ENCODE results near the gene KRTAP10-8.
"Not testable (repeated sequence)": the region's sequence is repeated elsewhere in the genome, so short reads cannot be mapped to it uniquely, and the experiment has no call there.

KRTAP10-8 gene

GRCh38 chr21:44599264-44600029 is 12.4 kb upstream of the KRTAP10-8 start:
- Histone ChIP-seq H3K79me2 (ENCODE audit: control insufficient read depth, insufficient read depth, low read length) (no peaks in the 10 kb centered on the region), H3K79me1 (ENCODE audit: low read length) (no peaks in the 10 kb centered on the region), H3K18ac (ENCODE audit: low read length) (peak overlapping the region; percentile 31), H3K4ac (ENCODE audit: low read depth, low read length) (no peak overlapping the region), H4K5ac (ENCODE audit: low read length) (no peak overlapping the region), H3K9ac (ENCODE audit: low read length) (no peak overlapping the region), H4K8ac (ENCODE audit: low read depth, low read length) (no peak overlapping the region), H3K23ac (ENCODE audit: low read length) (no peak overlapping the region), H2AK5ac (ENCODE audit: low read length) (no peak overlapping the region), H3K56ac (ENCODE audit: low read length) (no peak overlapping the region), H3K4me3 (ENCODE audit: low read length) (no peak overlapping the region), H3K27ac (ENCODE audit: low read depth, low read length) (no peak overlapping the region), H2BK120ac (ENCODE audit: low read depth, low read length) (no peak overlapping the region), H3K27me3 (ENCODE audit: insufficient read depth, low read length, poor library complexity) (no peaks in the 10 kb centered on the region), H2BK15ac (replicated peaks; ENCODE audit: low read depth) (no peak overlapping the region), H3K4me2 (ENCODE audit: low read length) (no peak overlapping the region), H2BK5ac (ENCODE audit: low read length) (no peak overlapping the region), H3K36me3 (ENCODE audit: control insufficient read depth, insufficient read depth, low read length) (no peaks in the 10 kb centered on the region), H3K4me1 (ENCODE audit: control insufficient read depth, low read depth, low read length) (no peaks in the 10 kb centered on the region)
- no CpG with 5 or more reads among the region's 8 CpGs for WGBS (ENCODE audit: extremely low coverage, insufficient coverage, low lambda C conversion rate)
- DNase-seq: no peak

GRCh38 chr21:44600118-44600978 is 11.5 kb upstream of the KRTAP10-8 start, which contains the start of gene KRTAP10-7:
Gene KRTAP10-7 (plus strand): TSS chr21:44600597. CDS start chr21:44600622, 25 bp downstream.
- not testable (repeated sequence) for H3K79me2 ChIP-seq (ENCODE audit: control insufficient read depth, insufficient read depth, low read length)

GRCh38 chr21:44601091-44601490 is 10.8 kb upstream of the KRTAP10-8 start:
- H3K36me3 ChIP-seq (ENCODE audit: control insufficient read depth, insufficient read depth, low read length); H3K23ac ChIP-seq (ENCODE audit: low read length); H3K27ac ChIP-seq (ENCODE audit: low read depth, low read length): not testable (repeated sequence)

More at GRCh38 chr21:44600118-44600978, 11.5 kb upstream of the KRTAP10-8 start, which contains the start of gene KRTAP10-7:
- H3K4me2 ChIP-seq (ENCODE audit: low read length); H3K27ac ChIP-seq (ENCODE audit: low read depth, low read length); H4K5ac ChIP-seq (ENCODE audit: low read length); H3K9ac ChIP-seq (ENCODE audit: low read length); H2AK5ac ChIP-seq (ENCODE audit: low read length); H3K4me3 ChIP-seq (ENCODE audit: low read length); H3K36me3 ChIP-seq (ENCODE audit: control insufficient read depth, insufficient read depth, low read length); H3K4me1 ChIP-seq (ENCODE audit: control insufficient read depth, low read depth, low read length); H3K23ac ChIP-seq (ENCODE audit: low read length); H2BK5ac ChIP-seq (ENCODE audit: low read length); H2BK120ac ChIP-seq (ENCODE audit: low read depth, low read length); H3K79me1 ChIP-seq (ENCODE audit: low read length); H3K56ac ChIP-seq (ENCODE audit: low read length); DNase-seq; H3K4ac ChIP-seq (ENCODE audit: low read depth, low read length); H4K8ac ChIP-seq (ENCODE audit: low read depth, low read length); H3K27me3 ChIP-seq (ENCODE audit: insufficient read depth, low read length, poor library complexity); H2BK15ac ChIP-seq (replicated peaks; ENCODE audit: low read depth): not testable (repeated sequence)
- H3K18ac ChIP-seq (ENCODE audit: low read length): peak within 1 kb of the TSS; percentile 31
- no CpG with 5 or more reads among the region's 23 CpGs for WGBS (ENCODE audit: extremely low coverage, insufficient coverage, low lambda C conversion rate)

GRCh38 chr21:44601596-44602462 is 10.1 kb upstream of the KRTAP10-8 start:
- H2BK15ac ChIP-seq (replicated peaks; ENCODE audit: low read depth): no peak overlapping the region
- H3K9ac ChIP-seq (ENCODE audit: low read length): no peak overlapping the region
- no peak overlapping the region for H3K4me2 ChIP-seq (ENCODE audit: low read length)
- no peak overlapping the region for H4K8ac ChIP-seq (ENCODE audit: low read depth, low read length)
- no peaks in the 10 kb centered on the region for H3K4me1 ChIP-seq (ENCODE audit: control insufficient read depth, low read depth, low read length)
- H3K18ac ChIP-seq (ENCODE audit: low read length): no peak overlapping the region
- H2BK5ac ChIP-seq (ENCODE audit: low read length): no peak overlapping the region
- no peaks in the 10 kb centered on the region for H3K27me3 ChIP-seq (ENCODE audit: insufficient read depth, low read length, poor library complexity)
- H2AK5ac ChIP-seq (ENCODE audit: low read length): no peak overlapping the region
- H3K27ac ChIP-seq (ENCODE audit: low read depth, low read length): no peak overlapping the region
- H4K5ac ChIP-seq (ENCODE audit: low read length): no peak overlapping the region
- H3K36me3 ChIP-seq (ENCODE audit: control insufficient read depth, insufficient read depth, low read length): no peaks in the 10 kb centered on the region
- no peaks in the 10 kb centered on the region for H3K79me2 ChIP-seq (ENCODE audit: control insufficient read depth, insufficient read depth, low read length)
- no peak for DNase-seq
- no peak overlapping the region for H3K56ac ChIP-seq (ENCODE audit: low read length)
- no peak overlapping the region for H3K4ac ChIP-seq (ENCODE audit: low read depth, low read length)
- no peak overlapping the region for H2BK120ac ChIP-seq (ENCODE audit: low read depth, low read length)
- H3K4me3 ChIP-seq (ENCODE audit: low read length): no peak overlapping the region
- no peak overlapping the region for H3K23ac ChIP-seq (ENCODE audit: low read length)
- WGBS (ENCODE audit: extremely low coverage, insufficient coverage, low lambda C conversion rate): no CpG with 5 or more reads among the region's 23 CpGs
- no peaks in the 10 kb centered on the region for H3K79me1 ChIP-seq (ENCODE audit: low read length)

More at GRCh38 chr21:44601091-44601490, 10.8 kb upstream of the KRTAP10-8 start:
- H3K79me2 ChIP-seq (ENCODE audit: control insufficient read depth, insufficient read depth, low read length); H4K8ac ChIP-seq (ENCODE audit: low read depth, low read length); H2BK5ac ChIP-seq (ENCODE audit: low read length); H3K18ac ChIP-seq (ENCODE audit: low read length); H3K4me1 ChIP-seq (ENCODE audit: control insufficient read depth, low read depth, low read length); H3K79me1 ChIP-seq (ENCODE audit: low read length); H3K4me3 ChIP-seq (ENCODE audit: low read length); DNase-seq; H3K4me2 ChIP-seq (ENCODE audit: low read length); H3K56ac ChIP-seq (ENCODE audit: low read length); H3K27me3 ChIP-seq (ENCODE audit: insufficient read depth, low read length, poor library complexity); H2BK120ac ChIP-seq (ENCODE audit: low read depth, low read length); H3K9ac ChIP-seq (ENCODE audit: low read length); H4K5ac ChIP-seq (ENCODE audit: low read length); H2BK15ac ChIP-seq (replicated peaks; ENCODE audit: low read depth); H2AK5ac ChIP-seq (ENCODE audit: low read length); H3K4ac ChIP-seq (ENCODE audit: low read depth, low read length): not testable (repeated sequence)
- no CpG with 5 or more reads among the region's 10 CpGs for WGBS (ENCODE audit: extremely low coverage, insufficient coverage, low lambda C conversion rate)

GRCh38 chr21:44602463-44602850 is 9.4 kb upstream of the KRTAP10-8 start:
- no peak overlapping the region for H3K18ac ChIP-seq (ENCODE audit: low read length)
- DNase-seq: no peak
- no peaks in the 10 kb centered on the region for H3K27me3 ChIP-seq (ENCODE audit: insufficient read depth, low read length, poor library complexity)
- H3K79me1 ChIP-seq (ENCODE audit: low read length): no peaks in the 10 kb centered on the region
- H2AK5ac ChIP-seq (ENCODE audit: low read length): no peak overlapping the region
- no CpG with 5 or more reads among the region's 21 CpGs for WGBS (ENCODE audit: extremely low coverage, insufficient coverage, low lambda C conversion rate)
- H3K4me3 ChIP-seq (ENCODE audit: low read length): no peak overlapping the region
- H3K4me1 ChIP-seq (ENCODE audit: control insufficient read depth, low read depth, low read length): no peaks in the 10 kb centered on the region
- H4K8ac ChIP-seq (ENCODE audit: low read depth, low read length): no peak overlapping the region
- H3K4me2 ChIP-seq (ENCODE audit: low read length): no peak overlapping the region
- H3K36me3 ChIP-seq (ENCODE audit: control insufficient read depth, insufficient read depth, low read length): no peaks in the 10 kb centered on the region
- no peak overlapping the region for H2BK15ac ChIP-seq (replicated peaks; ENCODE audit: low read depth)
- no peak overlapping the region for H3K4ac ChIP-seq (ENCODE audit: low read depth, low read length)
- no peak overlapping the region for H3K27ac ChIP-seq (ENCODE audit: low read depth, low read length)
- H3K9ac ChIP-seq (ENCODE audit: low read length): no peak overlapping the region
- no peak overlapping the region for H2BK5ac ChIP-seq (ENCODE audit: low read length)
- H3K23ac ChIP-seq (ENCODE audit: low read length): no peak overlapping the region
- no peak overlapping the region for H3K56ac ChIP-seq (ENCODE audit: low read length)
- no peaks in the 10 kb centered on the region for H3K79me2 ChIP-seq (ENCODE audit: control insufficient read depth, insufficient read depth, low read length)
- H2BK120ac ChIP-seq (ENCODE audit: low read depth, low read length): no peak overlapping the region
- H4K5ac ChIP-seq (ENCODE audit: low read length): no peak overlapping the region

All from mesendoderm (in vitro differentiated cells).